Tibial nerve (tissue), 4 donors: Measurements from ENCODE around the gene QARS1.

ENCODE experiments used
- EP300 ChIP-seq, 2 donors: sonication (generic); formaldehyde crosslinking; IDR thresholded peaks; one replicate each; pipeline ENCODE4 v1.6.1; 2017; ENCODE audit warnings: antibody characterized with exemption in 2 of 2, mild to moderate bottlenecking in 1 of 2
- POLR2A ChIP-seq, 2 donors: fragments of 450-650 bp; IDR thresholded peaks; one replicate each; pipeline ENCODE4 v1.6.1; 2017; ENCODE audit warnings: antibody characterized with exemption in 2 of 2, mild to moderate bottlenecking in 2 of 2, moderate library complexity in 2 of 2
- TF ChIP-seq, protein P1 (sequence below), 5 experiments: fragments of 200-600 bp in 3 of 5; fragments of 450-650 bp in 2 of 5; sonication (generic) in 3 of 5; IDR thresholded peaks; one replicate each; pipeline ENCODE4 v1.5.1; 2016 to 2019; ENCODE audit warnings: antibody characterized with exemption in 5 of 5, mild to moderate bottlenecking in 3 of 5, moderate library complexity in 2 of 5

DNA sequence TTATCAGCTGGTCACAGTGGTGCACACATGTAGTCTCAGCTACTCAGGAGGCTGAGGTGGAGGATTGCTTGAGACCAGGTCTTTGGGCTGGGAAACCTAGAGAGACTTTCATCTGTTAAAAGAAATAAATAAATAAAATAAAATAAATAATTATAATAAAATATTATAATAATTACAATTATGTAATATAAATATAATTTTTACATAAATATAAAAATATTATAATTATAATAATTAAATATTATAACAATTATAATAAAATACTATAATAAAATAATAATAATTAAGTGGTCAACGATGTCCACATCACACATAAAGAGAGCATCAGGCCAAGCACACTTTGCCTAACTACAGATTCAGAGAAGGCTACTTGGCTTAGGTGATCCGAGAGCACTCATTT is 25.3 kb downstream of the QARS1 start:
- TF ChIP-seq, protein P1, sequence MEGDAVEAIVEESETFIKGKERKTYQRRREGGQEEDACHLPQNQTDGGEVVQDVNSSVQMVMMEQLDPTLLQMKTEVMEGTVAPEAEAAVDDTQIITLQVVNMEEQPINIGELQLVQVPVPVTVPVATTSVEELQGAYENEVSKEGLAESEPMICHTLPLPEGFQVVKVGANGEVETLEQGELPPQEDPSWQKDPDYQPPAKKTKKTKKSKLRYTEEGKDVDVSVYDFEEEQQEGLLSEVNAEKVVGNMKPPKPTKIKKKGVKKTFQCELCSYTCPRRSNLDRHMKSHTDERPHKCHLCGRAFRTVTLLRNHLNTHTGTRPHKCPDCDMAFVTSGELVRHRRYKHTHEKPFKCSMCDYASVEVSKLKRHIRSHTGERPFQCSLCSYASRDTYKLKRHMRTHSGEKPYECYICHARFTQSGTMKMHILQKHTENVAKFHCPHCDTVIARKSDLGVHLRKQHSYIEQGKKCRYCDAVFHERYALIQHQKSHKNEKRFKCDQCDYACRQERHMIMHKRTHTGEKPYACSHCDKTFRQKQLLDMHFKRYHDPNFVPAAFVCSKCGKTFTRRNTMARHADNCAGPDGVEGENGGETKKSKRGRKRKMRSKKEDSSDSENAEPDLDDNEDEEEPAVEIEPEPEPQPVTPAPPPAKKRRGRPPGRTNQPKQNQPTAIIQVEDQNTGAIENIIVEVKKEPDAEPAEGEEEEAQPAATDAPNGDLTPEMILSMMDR (IDR thresholded peaks at IDR 0.05), result no peak
- TF ChIP-seq POLR2A (IDR thresholded peaks at IDR 0.05) (no peak), EP300 (IDR thresholded peaks at IDR 0.05) (no peak)
